GM12878 (cell line): ENCODE measurements around the gene B4GALT4. TPM values are rescaled to one million over a fixed set of nuclear protein-coding genes. Genes with fewer than 3 reads are reported as not detected.
A peak's percentile ranks its signal among the peaks of the same experiment; 100 is the strongest.

ENCODE experiments used
- BHLHE40 ChIP-seq, 2 experiments: fragments of 450-650 bp in 1 of 2; IDR thresholded peaks; 2 replicates each; pipeline ENCODE4 v1.6.1; 2011 to 2017; ENCODE audit warnings: low read depth in 2 of 2, borderline replicate concordance in 1 of 2, improper control_type of control experiment in 1 of 2, low read length in 1 of 2, mild to moderate bottlenecking in 1 of 2
- BMI1 ChIP-seq: fragments of 450-650 bp; IDR thresholded peaks from 2 replicates; pipeline ENCODE4 v1.6.1; 2016; ENCODE audit warnings: mild to moderate bottlenecking, moderate library complexity, borderline replicate concordance
- CBX3 ChIP-seq: fragments of 200-600 bp; sonication (generic); IDR thresholded peaks from 2 replicates; pipeline ENCODE4 v1.6.1; 2016; ENCODE audit warnings: low read depth, borderline replicate concordance
- CREM ChIP-seq: IDR thresholded peaks from 2 replicates; pipeline ENCODE4 v1.6.1; 2014; ENCODE audit warnings: antibody characterized with exemption, low read depth
- DPF2 ChIP-seq: fragments of 450-650 bp; IDR thresholded peaks from 2 replicates; pipeline ENCODE4 v1.6.1; 2017; ENCODE audit warnings: mild to moderate bottlenecking
- FOXK2 ChIP-seq: fragments of 450-650 bp; IDR thresholded peaks from 2 replicates; pipeline ENCODE4 v1.6.1; 2017; ENCODE audit warnings: mild to moderate bottlenecking, moderate library complexity
- IKZF1 ChIP-seq: fragments of 450-650 bp; conservative IDR thresholded peaks from 2 replicates; pipeline ENCODE4 v1.6.1; 2017; ENCODE audit warnings: antibody characterized with exemption, mild to moderate bottlenecking
- IRF5 ChIP-seq: fragments of 450-650 bp; IDR thresholded peaks from 2 replicates; pipeline ENCODE4 v1.6.1; 2017; ENCODE audit warnings: borderline replicate concordance
- LARP7 ChIP-seq: fragments of 450-650 bp; IDR thresholded peaks from 2 replicates; pipeline ENCODE4 v1.6.1; 2017; ENCODE audit warnings: mild to moderate bottlenecking
- MAX ChIP-seq: IDR thresholded peaks from 2 replicates; pipeline ENCODE4 v1.6.1; 2012; ENCODE audit warnings: low read depth, low read length, improper control_type of control experiment
- NR2F1 ChIP-seq: fragments of 450-650 bp; conservative IDR thresholded peaks from 2 replicates; pipeline ENCODE4 v1.6.1; 2017; ENCODE audit warnings: mild to moderate bottlenecking
- RAD21 ChIP-seq: IDR thresholded peaks from 2 replicates; pipeline ENCODE4 v1.6.1; 2011; ENCODE audit warnings: mild to moderate bottlenecking, low read depth, low read length, moderate library complexity; ENCODE audit not compliant: insufficient read depth
- RB1 ChIP-seq: fragments of 450-650 bp; formaldehyde crosslinking; IDR thresholded peaks from 2 replicates; pipeline ENCODE4 v1.6.1; 2017; ENCODE audit warnings: mild to moderate bottlenecking, borderline replicate concordance
- RUNX3 ChIP-seq: IDR thresholded peaks from 2 replicates; pipeline ENCODE4 v1.6.1; 2012; ENCODE audit warnings: low read length, inconsistent platforms
- SMAD5 ChIP-seq: IDR thresholded peaks from 2 replicates; pipeline ENCODE4 v1.6.1; 2016; ENCODE audit warnings: antibody characterized with exemption, low read depth
- SMARCA5 ChIP-seq: fragments of 450-650 bp; IDR thresholded peaks from 2 replicates; pipeline ENCODE4 v1.6.1; 2017; ENCODE audit warnings: mild to moderate bottlenecking
- SPI1 ChIP-seq: IDR thresholded peaks from 2 replicates; pipeline ENCODE4 v1.6.1; 2011; ENCODE audit warnings: low read depth, mild to moderate bottlenecking, low read length, moderate library complexity, borderline replicate concordance; ENCODE audit not compliant: insufficient read depth
- SRF ChIP-seq, 2 experiments: IDR thresholded peaks; 2 replicates each; pipeline ENCODE4 v1.6.1; 2011; ENCODE audit warnings: low read depth in 2 of 2, low read length in 2 of 2, mild to moderate bottlenecking in 1 of 2, moderate library complexity in 1 of 2
- ZNF592 ChIP-seq: fragments of 450-650 bp; IDR thresholded peaks from 2 replicates; pipeline ENCODE4 v1.6.1; 2017; ENCODE audit warnings: mild to moderate bottlenecking, moderate library complexity
- polyA plus RNA-seq, 11 experiments: library from polyadenylated mRNA; depleted of rRNA in 4 of 11; unstranded in 6 of 11; stranded (reverse) in 5 of 11; fragments of >200 nt; fragmentation: Nextera tagmentation in 4 of 11; fragmentation: Illumina TruSeq in 1 of 11; extraction: Ambion mirVana in 4 of 11; extraction: Trizol in 1 of 11; gene quantifications; 1 replicate in 1 of 11; 2 replicates in 10 of 11; pipeline versions ENCODE4 v1.2.1 to v1.2.3, GENCODE V29; 2011 to 2016; ENCODE audit warnings: inconsistent platforms in 2 of 11, missing spikeins in 2 of 11, low read depth in 1 of 11
- total RNA-seq, 4 experiments: library from RNA; depleted of rRNA in 3 of 4; stranded (reverse); fragments of >200 nt in 3 of 4; fragmentation: Illumina TruSeq in 1 of 4; extraction: Trizol in 1 of 4; gene quantifications; 2 replicates each; pipeline versions ENCODE4 v1.2.1 to v1.2.3, GENCODE V29; 2013 to 2021
- TF ChIP-seq, protein P1 (sequence below): fragments of 450-650 bp; IDR thresholded peaks from 2 replicates; pipeline ENCODE4 v1.6.1; 2017; ENCODE audit warnings: mild to moderate bottlenecking, low read depth, inconsistent platforms; ENCODE audit not compliant: poor library complexity, severe bottlenecking
- TF ChIP-seq, protein P2 (sequence below): IDR thresholded peaks from 2 replicates; pipeline ENCODE4 v1.6.1; 2012; ENCODE audit warnings: low read depth, low read length, improper control_type of control experiment

B4GALT4 gene
- total and polyA plus RNA-seq, 10 of the 15 experiments (the other 5 are each of a cell fraction or from before 2014, with no cell fraction given), result 8.8 to 16.7 (median 13.1) TPM

GRCh38 chr3:119240591-119241434 is at the start of gene B4GALT4 (continued):
- TF ChIP-seq IRF5 (no peak), BMI1 (no peak), BHLHE40 (IDR thresholded peaks at IDR 0.05; ENCODE audit: borderline replicate concordance in 1 of 2, low read depth in 2 of 2, low read length in 1 of 2) (peak; percentile 77 to 94; a peak in 3 of 4 replicates), SMARCA5 (0 out of 2 replicates have a peak, but pooled peaks have one; percentile 40), LARP7 (peak; percentile 97), DPF2 (peak; percentile 86), SPI1 (no peak), IKZF1 (peak; percentile 84), ZNF592 (no peak), SMAD5 (0 out of 2 replicates have a peak, but pooled peaks have one; percentile 63), NR2F1 (peak; percentile 79; the same call in 1 of the 2 replicates), SRF (IDR thresholded peaks at IDR 0.05; ENCODE audit: low read depth in 2 of 2, low read length in 2 of 2) (no peak), FOXK2 (no peak), CREM (0 out of 2 replicates have a peak, but pooled peaks have one; percentile 24), RB1 (no peak), RUNX3 (peak; percentile 33; the same call in 1 of the 2 replicates), RAD21 (no peak), MAX (peak; percentile 69; the same call in 1 of the 2 replicates), CBX3 (no peak)
- TF ChIP-seq, protein P1, sequence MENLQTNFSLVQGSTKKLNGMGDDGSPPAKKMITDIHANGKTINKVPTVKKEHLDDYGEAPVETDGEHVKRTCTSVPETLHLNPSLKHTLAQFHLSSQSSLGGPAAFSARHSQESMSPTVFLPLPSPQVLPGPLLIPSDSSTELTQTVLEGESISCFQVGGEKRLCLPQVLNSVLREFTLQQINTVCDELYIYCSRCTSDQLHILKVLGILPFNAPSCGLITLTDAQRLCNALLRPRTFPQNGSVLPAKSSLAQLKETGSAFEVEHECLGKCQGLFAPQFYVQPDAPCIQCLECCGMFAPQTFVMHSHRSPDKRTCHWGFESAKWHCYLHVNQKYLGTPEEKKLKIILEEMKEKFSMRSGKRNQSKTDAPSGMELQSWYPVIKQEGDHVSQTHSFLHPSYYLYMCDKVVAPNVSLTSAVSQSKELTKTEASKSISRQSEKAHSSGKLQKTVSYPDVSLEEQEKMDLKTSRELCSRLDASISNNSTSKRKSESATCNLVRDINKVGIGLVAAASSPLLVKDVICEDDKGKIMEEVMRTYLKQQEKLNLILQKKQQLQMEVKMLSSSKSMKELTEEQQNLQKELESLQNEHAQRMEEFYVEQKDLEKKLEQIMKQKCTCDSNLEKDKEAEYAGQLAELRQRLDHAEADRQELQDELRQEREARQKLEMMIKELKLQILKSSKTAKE, result no peak
- TF ChIP-seq, protein P2, sequence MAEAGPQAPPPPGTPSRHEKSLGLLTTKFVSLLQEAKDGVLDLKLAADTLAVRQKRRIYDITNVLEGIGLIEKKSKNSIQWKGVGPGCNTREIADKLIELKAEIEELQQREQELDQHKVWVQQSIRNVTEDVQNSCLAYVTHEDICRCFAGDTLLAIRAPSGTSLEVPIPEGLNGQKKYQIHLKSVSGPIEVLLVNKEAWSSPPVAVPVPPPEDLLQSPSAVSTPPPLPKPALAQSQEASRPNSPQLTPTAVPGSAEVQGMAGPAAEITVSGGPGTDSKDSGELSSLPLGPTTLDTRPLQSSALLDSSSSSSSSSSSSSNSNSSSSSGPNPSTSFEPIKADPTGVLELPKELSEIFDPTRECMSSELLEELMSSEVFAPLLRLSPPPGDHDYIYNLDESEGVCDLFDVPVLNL, result no peak
